Neural progenitor cell (in vitro differentiated cells): ENCODE measurements around the gene LMBRD2.

Experiments
- EZH2 ChIP-seq: fragments of 200-600 bp; sonication (generic); IDR thresholded peaks from 2 replicates; pipeline ENCODE4 v1.6.1; 2017; ENCODE audit warnings: antibody characterized with exemption, mild to moderate bottlenecking, moderate library complexity
- EZH2phosphoT487 ChIP-seq: fragments of 200-600 bp; sonication (generic); IDR thresholded peaks from 2 replicates; pipeline ENCODE4 v1.6.1; 2017; ENCODE audit warnings: antibody characterized with exemption
- TF ChIP-seq, protein P1 (sequence below): fragments of 200-600 bp; sonication (generic); IDR thresholded peaks from 2 replicates; pipeline ENCODE4 v1.5.1; 2017; ENCODE audit warnings: antibody characterized with exemption, mild to moderate bottlenecking

- TF ChIP-seq EZH2 (no peak), EZH2phosphoT487 (no peak)
- TF ChIP-seq, protein P1, sequence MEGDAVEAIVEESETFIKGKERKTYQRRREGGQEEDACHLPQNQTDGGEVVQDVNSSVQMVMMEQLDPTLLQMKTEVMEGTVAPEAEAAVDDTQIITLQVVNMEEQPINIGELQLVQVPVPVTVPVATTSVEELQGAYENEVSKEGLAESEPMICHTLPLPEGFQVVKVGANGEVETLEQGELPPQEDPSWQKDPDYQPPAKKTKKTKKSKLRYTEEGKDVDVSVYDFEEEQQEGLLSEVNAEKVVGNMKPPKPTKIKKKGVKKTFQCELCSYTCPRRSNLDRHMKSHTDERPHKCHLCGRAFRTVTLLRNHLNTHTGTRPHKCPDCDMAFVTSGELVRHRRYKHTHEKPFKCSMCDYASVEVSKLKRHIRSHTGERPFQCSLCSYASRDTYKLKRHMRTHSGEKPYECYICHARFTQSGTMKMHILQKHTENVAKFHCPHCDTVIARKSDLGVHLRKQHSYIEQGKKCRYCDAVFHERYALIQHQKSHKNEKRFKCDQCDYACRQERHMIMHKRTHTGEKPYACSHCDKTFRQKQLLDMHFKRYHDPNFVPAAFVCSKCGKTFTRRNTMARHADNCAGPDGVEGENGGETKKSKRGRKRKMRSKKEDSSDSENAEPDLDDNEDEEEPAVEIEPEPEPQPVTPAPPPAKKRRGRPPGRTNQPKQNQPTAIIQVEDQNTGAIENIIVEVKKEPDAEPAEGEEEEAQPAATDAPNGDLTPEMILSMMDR, result no peak
These were observed 45.9 kb downstream of the LMBRD2 start for GRCh38 chr5:36105819-36106218.
